NCI-H187 treated with DMSO at 0.1 percent for 48 hours (cell line): ENCODE results near the gene SEM1.
"Not testable (repeated sequence)": the region's sequence is repeated elsewhere in the genome, so short reads cannot be mapped to it uniquely, and the experiment has no call there.

Experiments
- DNase-seq: peaks from one replicate; lab custom pipeline; 2025; lab: John Stamatoyannopoulos, UW

Gene SEM1

GRCh38 chr7:96701258-96701657 is 8.4 kb downstream of the SEM1 start:
- DNase-seq: no peak

GRCh38 chr7:96700516-96700915 is 9.1 kb downstream of the SEM1 start:
- no peak for DNase-seq

- DNase-seq: no peak
Measured at GRCh38 chr7:96699219-96699871, 10.3 kb downstream of the SEM1 start.

- DNase-seq: not testable (repeated sequence)
Measured at GRCh38 chr7:96698449-96698848, 11.2 kb downstream of the SEM1 start.

GRCh38 chr7:96697822-96698221 is 11.8 kb downstream of the SEM1 start:
- DNase-seq: no peak

GRCh38 chr7:96695581-96695980 is 14.1 kb downstream of the SEM1 start:
- no peak for DNase-seq

- no peak for DNase-seq
Measured at GRCh38 chr7:96694082-96694481, 15.6 kb downstream of the SEM1 start.

- DNase-seq: no peak
Measured at GRCh38 chr7:96691702-96692101, 17.9 kb downstream of the SEM1 start.

- no peak for DNase-seq
Measured at GRCh38 chr7:96689414-96689813, 20.2 kb downstream of the SEM1 start.

- DNase-seq: no peak
Measured at GRCh38 chr7:96686305-96686704, 23.3 kb downstream of the SEM1 start.

- no peak for DNase-seq
Measured at GRCh38 chr7:96685755-96686154, 23.9 kb downstream of the SEM1 start.

GRCh38 chr7:96685353-96685752 is 24.3 kb downstream of the SEM1 start:
- no peak for DNase-seq

GRCh38 chr7:96679886-96680285 is 29.8 kb downstream of the SEM1 start:
- no peak for DNase-seq

- DNase-seq: no peak
Measured at GRCh38 chr7:96676919-96677318, 32.7 kb downstream of the SEM1 start.

- DNase-seq: no peak
Measured at GRCh38 chr7:96675548-96675947, 34.1 kb downstream of the SEM1 start.

GRCh38 chr7:96674565-96674964 is 35.1 kb downstream of the SEM1 start:
- DNase-seq: no peak

GRCh38 chr7:96671854-96672253 is 37.8 kb downstream of the SEM1 start:
- no peak for DNase-seq

- no peak for DNase-seq
Measured at GRCh38 chr7:96670338-96671289, 39.0 kb downstream of the SEM1 start.

GRCh38 chr7:96669812-96670211 is 39.8 kb downstream of the SEM1 start:
- no peak for DNase-seq

- DNase-seq: no peak
Measured at GRCh38 chr7:96667026-96667425, 42.6 kb downstream of the SEM1 start.

GRCh38 chr7:96665689-96666088 is 44.0 kb downstream of the SEM1 start:
- DNase-seq: no peak

GRCh38 chr7:96664793-96665192 is 44.9 kb downstream of the SEM1 start:
- no peak for DNase-seq

- DNase-seq: no peak
Measured at GRCh38 chr7:96663871-96664445, 45.7 kb downstream of the SEM1 start.
